Kidney glomerular epithelial cell (primary cell): Measurements from ENCODE around the gene ADGRL1.
A peak's percentile ranks its signal among the peaks of the same experiment; 100 is the strongest.
"Not testable (repeated sequence)": the region's sequence is repeated elsewhere in the genome, so short reads cannot be mapped to it uniquely, and the experiment has no call there.

Source experiments
- DNase-seq: peaks from one replicate; lab custom pipeline; 2025; lab: John Stamatoyannopoulos, UW

ADGRL1 gene

GRCh38 chr19:14161305-14161704 is 44.7 kb downstream of the ADGRL1 start:
- no peak for DNase-seq

- no peak for DNase-seq
Observed at GRCh38 chr19:14160017-14160703, 45.8 kb downstream of the ADGRL1 start.

GRCh38 chr19:14159059-14159458 is 46.9 kb downstream of the ADGRL1 start:
- DNase-seq = no peak

- no peak for DNase-seq
Observed at GRCh38 chr19:14158276-14159023, 47.5 kb downstream of the ADGRL1 start.

- no peak for DNase-seq
Observed at GRCh38 chr19:14156971-14157717, 48.8 kb downstream of the ADGRL1 start.

GRCh38 chr19:14156122-14156521 is 49.8 kb downstream of the ADGRL1 start:
- no peak for DNase-seq

- no peak for DNase-seq
Observed at GRCh38 chr19:14155371-14155770, 50.6 kb downstream of the ADGRL1 start.

- no peak for DNase-seq
Observed at GRCh38 chr19:14152713-14153112, 53.3 kb downstream of the ADGRL1 start.

- DNase-seq = no peak
Observed at GRCh38 chr19:14150770-14151661, 55.0 kb downstream of the ADGRL1 start.

GRCh38 chr19:14150041-14150769 is 55.8 kb downstream of the ADGRL1 start:
- no peak for DNase-seq

- no peak for DNase-seq
Observed at GRCh38 chr19:14149509-14149994, 56.4 kb downstream of the ADGRL1 start.

GRCh38 chr19:14148751-14149410 is 57.1 kb downstream of the ADGRL1 start:
- DNase-seq = no peak

GRCh38 chr19:14147797-14148605 is 58.0 kb downstream of the ADGRL1 start:
- DNase-seq = peak; percentile 12

- peak; percentile 71 for DNase-seq
Observed at GRCh38 chr19:14146789-14147216, 59.2 kb downstream of the ADGRL1 start.

GRCh38 chr19:14146169-14146568 is 59.8 kb downstream of the ADGRL1 start:
- not testable (repeated sequence) for DNase-seq

GRCh38 chr19:14145381-14145780 is 60.6 kb downstream of the ADGRL1 start:
- DNase-seq = no peak

GRCh38 chr19:14142262-14143190 is 63.4 kb downstream of the ADGRL1 start:
- no peak for DNase-seq

GRCh38 chr19:14141041-14141440 is 64.9 kb downstream of the ADGRL1 start:
- DNase-seq = no peak
